ENCODE data around the gene GLP1R. TPM values are rescaled to one million over a fixed set of nuclear protein-coding genes. Genes with fewer than 3 reads are reported as not detected.

GLP1R gene
- total and polyA plus RNA-seq, 2 of the 4 experiments (the other 2 are of a cell fraction) = not detected

DNA sequence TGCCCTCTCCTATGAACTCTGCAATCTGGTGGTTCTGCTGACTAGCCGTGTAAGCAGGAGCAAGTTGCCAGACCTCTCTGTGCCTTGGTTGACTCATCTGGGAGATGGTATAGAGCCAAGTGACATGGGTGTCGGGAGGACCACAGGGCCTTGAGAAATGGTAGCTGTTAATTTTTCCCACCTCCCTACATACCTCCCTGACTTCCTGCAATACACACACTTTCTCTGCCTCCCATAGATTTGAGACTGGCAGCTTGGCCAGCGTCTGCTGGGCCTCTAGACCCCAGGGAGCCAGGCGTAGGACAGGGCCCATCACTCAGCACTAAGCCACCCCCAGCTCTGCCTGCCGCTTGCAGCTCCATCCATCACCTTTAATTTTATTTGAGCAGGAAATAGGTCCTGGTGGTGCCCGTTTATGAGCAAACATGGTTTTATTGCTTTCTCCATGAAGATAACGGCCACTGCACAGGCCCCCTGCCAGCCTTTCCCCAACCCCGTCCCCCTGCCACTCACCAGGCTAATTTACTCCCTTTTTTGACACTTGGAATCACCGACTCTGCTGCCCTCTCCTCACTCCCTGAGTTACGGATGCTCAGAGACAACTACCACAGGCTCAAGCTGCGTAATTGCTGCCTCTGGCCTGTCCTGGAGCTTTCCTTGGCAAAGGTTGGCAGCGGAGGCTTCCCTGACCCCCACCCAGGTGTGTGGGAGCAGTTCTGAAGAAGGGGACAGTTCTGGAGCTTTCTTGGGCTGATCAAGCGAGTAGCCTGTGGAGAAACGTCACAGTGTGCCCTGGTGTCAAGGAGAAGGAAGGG is 11.1 kb downstream of the GLP1R start:
- Histone ChIP-seq H2AK5ac (ENCODE audit: low read depth, low read length) (no peak overlapping the region), H4K5ac (ENCODE audit: low read depth, low read length) (no peak overlapping the region), H3K4me3 (ENCODE audit: insufficient read depth, low read depth, low read length) (no peak overlapping the region), H3K79me1 (ENCODE audit: low read depth in 1 of 2, low read length in 2 of 2) (no peaks in the 10 kb centered on the region), H3K18ac (ENCODE audit: low read depth, low read length) (no peak overlapping the region), H3K9me3 (ENCODE audit: control insufficient read depth, insufficient read depth, low read length) (no peaks in the 10 kb centered on the region), H3K27ac (ENCODE audit: insufficient read depth, low read length) (no peak overlapping the region), H3K4me2 (ENCODE audit: low read depth, low read length) (no peak overlapping the region), H3K4me1 (ENCODE audit: control insufficient read depth, insufficient read depth, low read length) (no peaks in the 10 kb centered on the region), H3K4ac (ENCODE audit: low read depth, low read length) (no peak overlapping the region), H3K23ac (ENCODE audit: low read depth, low read length) (no peak overlapping the region), H3K14ac (replicated peaks; ENCODE audit: low read depth, low read length) (no peak overlapping the region), H3K9ac (ENCODE audit: low read depth, low read length) (no peak overlapping the region), H4K91ac (ENCODE audit: insufficient read depth, low read depth, low read length) (no peak overlapping the region), H3K56ac (ENCODE audit: extremely low read depth, insufficient read depth, low read length) (no peak overlapping the region), H2BK5ac (ENCODE audit: low read depth, low read length, poor library complexity, severe bottlenecking) (no peak overlapping the region), H3K36me3 (ENCODE audit: control insufficient read depth, insufficient read depth, low read length) (no peaks in the 10 kb centered on the region), H3K27me3 (ENCODE audit: control insufficient read depth, insufficient read depth, low read length) (peaks cover 13% of the 10 kb centered on the region), H2BK20ac (ENCODE audit: low read depth, low read length) (no peak overlapping the region), H2AK9ac (replicated peaks; ENCODE audit: low read depth, low read length, poor library complexity) (no peak overlapping the region), H4K8ac (ENCODE audit: low read depth in 2 of 2, low read length in 2 of 2) (no peak overlapping the region), H2BK120ac (ENCODE audit: low read depth, low read length) (no peak overlapping the region), H2AFZ (replicated peaks; ENCODE audit: low read length, poor library complexity) (no peak overlapping the region), H2BK15ac (ENCODE audit: low read depth, low read length) (no peak overlapping the region), H3K9me1 (ENCODE audit: insufficient read depth, low read length) (no peaks in the 10 kb centered on the region), H4K20me1 (ENCODE audit: insufficient read depth, low read length) (no peaks in the 10 kb centered on the region)
- intact Hi-C loops (cut with micrococcal nuclease) (no loop called here), dilution Hi-C loops (cut with HindIII; ENCODE audit: low sequenced_read_pairs, unreplicated experiment) (no loop called here), in situ Hi-C loops (cut with MboI; ENCODE audit: low sequenced_read_pairs) (no loop called here)
- WGBS, 2 experiments (ENCODE audit: extremely low coverage in 2 of 2, insufficient read length in 1 of 2) = no CpG with 5 or more reads among the region's 14 CpGs
- TF ChIP-seq, protein P1, sequence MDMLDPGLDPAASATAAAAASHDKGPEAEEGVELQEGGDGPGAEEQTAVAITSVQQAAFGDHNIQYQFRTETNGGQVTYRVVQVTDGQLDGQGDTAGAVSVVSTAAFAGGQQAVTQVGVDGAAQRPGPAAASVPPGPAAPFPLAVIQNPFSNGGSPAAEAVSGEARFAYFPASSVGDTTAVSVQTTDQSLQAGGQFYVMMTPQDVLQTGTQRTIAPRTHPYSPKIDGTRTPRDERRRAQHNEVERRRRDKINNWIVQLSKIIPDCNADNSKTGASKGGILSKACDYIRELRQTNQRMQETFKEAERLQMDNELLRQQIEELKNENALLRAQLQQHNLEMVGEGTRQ (IDR thresholded peaks at IDR 0.05; ENCODE audit: low read depth, low read length) = no peak
- CTCF ChIA-PET = no interaction called here
- POLR2A ChIA-PET (ENCODE audit: unreplicated experiment) = no interaction called here
- ATAC-seq (ENCODE audit: low read depth) (no peak), DNase-seq (no peak)
- no TSS peak for BruUV-seq (replicated peaks)
